ENCODE data around the gene SDHB.

The SDHB gene

DNA sequence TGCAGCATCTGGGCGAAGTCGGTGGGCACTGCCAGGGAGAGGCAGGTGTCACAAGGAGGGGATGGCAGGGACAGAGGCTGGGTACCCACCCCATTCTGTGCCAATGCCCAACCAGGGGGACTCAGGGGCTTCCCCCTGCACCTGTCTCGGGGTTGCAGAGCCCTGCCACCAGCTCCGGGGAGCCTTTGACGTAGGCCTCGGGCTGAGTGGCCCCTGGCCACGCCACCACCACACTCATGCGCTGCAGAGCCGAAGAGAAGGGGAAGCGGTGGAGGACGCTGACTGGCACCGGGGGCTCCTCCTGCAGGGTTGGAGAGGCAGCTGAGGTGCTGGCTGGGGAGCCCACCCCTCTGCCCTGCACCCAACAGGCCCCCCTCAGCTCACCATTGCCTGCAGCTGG is 61.7 kb downstream of the SDHB start:
- DNase-seq (ENCODE audit: low read depth in 1 of 2, low spot score in 1 of 2) = no peak
- no peaks in the 10 kb centered on the region for H3K27me3 ChIP-seq (ENCODE audit: insufficient read depth, poor library complexity, severe bottlenecking)
- TF ChIP-seq GABPA (IDR thresholded peaks at IDR 0.05; ENCODE audit: low read depth) (no peak), POLR2AphosphoS5 (IDR thresholded peaks at IDR 0.05; ENCODE audit: low read depth) (no peak), SPI1 (IDR thresholded peaks at IDR 0.05; ENCODE audit: borderline replicate concordance, low read depth) (no peak)
- TF ChIP-seq, protein P1, sequence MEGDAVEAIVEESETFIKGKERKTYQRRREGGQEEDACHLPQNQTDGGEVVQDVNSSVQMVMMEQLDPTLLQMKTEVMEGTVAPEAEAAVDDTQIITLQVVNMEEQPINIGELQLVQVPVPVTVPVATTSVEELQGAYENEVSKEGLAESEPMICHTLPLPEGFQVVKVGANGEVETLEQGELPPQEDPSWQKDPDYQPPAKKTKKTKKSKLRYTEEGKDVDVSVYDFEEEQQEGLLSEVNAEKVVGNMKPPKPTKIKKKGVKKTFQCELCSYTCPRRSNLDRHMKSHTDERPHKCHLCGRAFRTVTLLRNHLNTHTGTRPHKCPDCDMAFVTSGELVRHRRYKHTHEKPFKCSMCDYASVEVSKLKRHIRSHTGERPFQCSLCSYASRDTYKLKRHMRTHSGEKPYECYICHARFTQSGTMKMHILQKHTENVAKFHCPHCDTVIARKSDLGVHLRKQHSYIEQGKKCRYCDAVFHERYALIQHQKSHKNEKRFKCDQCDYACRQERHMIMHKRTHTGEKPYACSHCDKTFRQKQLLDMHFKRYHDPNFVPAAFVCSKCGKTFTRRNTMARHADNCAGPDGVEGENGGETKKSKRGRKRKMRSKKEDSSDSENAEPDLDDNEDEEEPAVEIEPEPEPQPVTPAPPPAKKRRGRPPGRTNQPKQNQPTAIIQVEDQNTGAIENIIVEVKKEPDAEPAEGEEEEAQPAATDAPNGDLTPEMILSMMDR (IDR thresholded peaks at IDR 0.05; ENCODE audit: insufficient read depth, low read length) = no peak
- TF ChIP-seq, protein P2, sequence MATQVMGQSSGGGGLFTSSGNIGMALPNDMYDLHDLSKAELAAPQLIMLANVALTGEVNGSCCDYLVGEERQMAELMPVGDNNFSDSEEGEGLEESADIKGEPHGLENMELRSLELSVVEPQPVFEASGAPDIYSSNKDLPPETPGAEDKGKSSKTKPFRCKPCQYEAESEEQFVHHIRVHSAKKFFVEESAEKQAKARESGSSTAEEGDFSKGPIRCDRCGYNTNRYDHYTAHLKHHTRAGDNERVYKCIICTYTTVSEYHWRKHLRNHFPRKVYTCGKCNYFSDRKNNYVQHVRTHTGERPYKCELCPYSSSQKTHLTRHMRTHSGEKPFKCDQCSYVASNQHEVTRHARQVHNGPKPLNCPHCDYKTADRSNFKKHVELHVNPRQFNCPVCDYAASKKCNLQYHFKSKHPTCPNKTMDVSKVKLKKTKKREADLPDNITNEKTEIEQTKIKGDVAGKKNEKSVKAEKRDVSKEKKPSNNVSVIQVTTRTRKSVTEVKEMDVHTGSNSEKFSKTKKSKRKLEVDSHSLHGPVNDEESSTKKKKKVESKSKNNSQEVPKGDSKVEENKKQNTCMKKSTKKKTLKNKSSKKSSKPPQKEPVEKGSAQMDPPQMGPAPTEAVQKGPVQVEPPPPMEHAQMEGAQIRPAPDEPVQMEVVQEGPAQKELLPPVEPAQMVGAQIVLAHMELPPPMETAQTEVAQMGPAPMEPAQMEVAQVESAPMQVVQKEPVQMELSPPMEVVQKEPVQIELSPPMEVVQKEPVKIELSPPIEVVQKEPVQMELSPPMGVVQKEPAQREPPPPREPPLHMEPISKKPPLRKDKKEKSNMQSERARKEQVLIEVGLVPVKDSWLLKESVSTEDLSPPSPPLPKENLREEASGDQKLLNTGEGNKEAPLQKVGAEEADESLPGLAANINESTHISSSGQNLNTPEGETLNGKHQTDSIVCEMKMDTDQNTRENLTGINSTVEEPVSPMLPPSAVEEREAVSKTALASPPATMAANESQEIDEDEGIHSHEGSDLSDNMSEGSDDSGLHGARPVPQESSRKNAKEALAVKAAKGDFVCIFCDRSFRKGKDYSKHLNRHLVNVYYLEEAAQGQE (IDR thresholded peaks at IDR 0.05; ENCODE audit: insufficient replicate concordance, low read depth) = no peak
- H3K27ac ChIP-seq (replicated peaks) = no peak overlapping the region
- H3K4me3 ChIP-seq (replicated peaks; ENCODE audit: insufficient read depth, low read length) = no peak overlapping the region

DNA sequence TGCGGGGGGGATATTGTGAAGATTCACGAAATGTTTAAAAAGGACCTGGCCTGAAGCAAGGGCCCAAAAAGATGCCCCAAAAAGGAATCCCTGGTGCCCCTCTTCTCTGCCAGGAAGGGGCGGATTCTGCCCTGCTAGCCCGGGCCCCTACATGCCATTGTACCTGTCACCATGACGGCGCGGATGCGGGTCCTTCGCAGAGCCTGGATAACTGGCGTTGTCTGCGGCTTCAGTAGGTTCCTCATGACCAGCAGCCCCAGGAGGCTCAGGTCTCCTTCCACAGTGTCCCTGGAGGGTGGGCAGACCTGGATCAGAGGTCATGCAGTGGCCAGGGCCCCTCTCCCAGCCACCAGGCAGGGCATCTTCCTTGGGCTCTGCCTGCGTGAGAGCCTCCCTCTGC is 62.3 kb downstream of the SDHB start:
- DNase-seq (ENCODE audit: low read depth in 1 of 2, low spot score in 1 of 2) = no peak
- Histone ChIP-seq H3K4me3 (replicated peaks; ENCODE audit: insufficient read depth, low read length) (no peak overlapping the region), H3K27ac (replicated peaks) (no peak overlapping the region), H3K27me3 (ENCODE audit: insufficient read depth, poor library complexity, severe bottlenecking) (no peaks in the 10 kb centered on the region)
- TF ChIP-seq SPI1 (IDR thresholded peaks at IDR 0.05; ENCODE audit: borderline replicate concordance, low read depth) = no peak
- TF ChIP-seq POLR2AphosphoS5 (IDR thresholded peaks at IDR 0.05; ENCODE audit: low read depth) = no peak
- TF ChIP-seq, protein P2 (IDR thresholded peaks at IDR 0.05; ENCODE audit: insufficient replicate concordance, low read depth) = no peak
- TF ChIP-seq GABPA (IDR thresholded peaks at IDR 0.05; ENCODE audit: low read depth) = no peak
- TF ChIP-seq, protein P1 (IDR thresholded peaks at IDR 0.05; ENCODE audit: insufficient read depth, low read length) = no peak

DNA sequence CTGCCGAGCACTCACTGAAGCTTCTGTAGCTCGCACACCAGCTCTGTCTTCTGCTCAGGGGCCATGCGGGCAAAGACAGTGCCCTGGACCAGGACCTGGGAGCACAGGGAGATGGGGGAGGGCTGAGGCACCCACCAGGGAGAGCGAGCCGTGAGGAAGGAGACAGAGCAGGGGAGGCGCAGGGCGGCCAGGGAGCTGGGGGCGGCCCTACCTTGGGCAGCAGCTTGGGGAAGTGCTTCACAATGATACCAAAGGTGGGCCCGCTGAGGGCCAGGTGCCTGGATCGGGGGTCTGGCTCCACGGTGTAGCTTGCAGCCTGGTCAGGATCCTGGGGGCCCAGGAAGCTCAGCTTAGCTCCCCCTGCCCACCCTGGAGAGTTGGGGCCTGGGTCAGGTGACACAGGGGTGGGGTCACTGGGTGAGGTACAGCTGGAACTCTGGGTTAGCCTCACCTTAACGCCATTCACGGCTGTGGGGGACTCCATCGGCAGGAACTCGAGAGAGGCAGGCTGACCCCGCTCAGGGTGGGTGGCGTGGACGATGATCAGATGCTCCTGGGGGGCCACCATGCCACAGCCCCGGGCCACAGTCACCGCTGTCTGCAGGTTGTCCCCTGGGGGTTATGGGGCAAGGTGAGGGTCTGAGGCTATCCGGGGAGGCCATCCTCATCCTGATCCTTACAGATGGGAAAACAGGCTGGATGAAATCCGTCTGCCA is 64.0 kb downstream of the SDHB start:
- no peak overlapping the region for H3K4me3 ChIP-seq (replicated peaks; ENCODE audit: insufficient read depth, low read length)
- no peak for DNase-seq (ENCODE audit: low read depth in 1 of 2, low spot score in 1 of 2)
- no peak overlapping the region for H3K27ac ChIP-seq (replicated peaks)
- TF ChIP-seq, protein P2 (IDR thresholded peaks at IDR 0.05; ENCODE audit: insufficient replicate concordance, low read depth) = no peak
- TF ChIP-seq SPI1 (IDR thresholded peaks at IDR 0.05; ENCODE audit: borderline replicate concordance, low read depth) = no peak
- no peak for TF ChIP-seq GABPA (IDR thresholded peaks at IDR 0.05; ENCODE audit: low read depth)
- TF ChIP-seq, protein P1 (IDR thresholded peaks at IDR 0.05; ENCODE audit: insufficient read depth, low read length) = no peak
- no peaks in the 10 kb centered on the region for H3K27me3 ChIP-seq (ENCODE audit: insufficient read depth, poor library complexity, severe bottlenecking)

Measured in HL-60 (cell line).